C4-2B (cell line): ENCODE results near the gene ST3GAL2.

ENCODE experiments used
- ZFX ChIP-seq: fragments of 450-650 bp; IDR thresholded peaks from 2 replicates; pipeline ENCODE4 v1.6.1; 2017
- TF ChIP-seq, protein P1 (sequence below): fragments of 450-650 bp; conservative IDR thresholded peaks from 2 replicates; pipeline ENCODE4 v1.5.1; 2017; ENCODE audit warnings: mild to moderate bottlenecking

GRCh38 chr16:70438969-70439862 is at the start of gene ST3GAL2:
- TF ChIP-seq, protein P1, sequence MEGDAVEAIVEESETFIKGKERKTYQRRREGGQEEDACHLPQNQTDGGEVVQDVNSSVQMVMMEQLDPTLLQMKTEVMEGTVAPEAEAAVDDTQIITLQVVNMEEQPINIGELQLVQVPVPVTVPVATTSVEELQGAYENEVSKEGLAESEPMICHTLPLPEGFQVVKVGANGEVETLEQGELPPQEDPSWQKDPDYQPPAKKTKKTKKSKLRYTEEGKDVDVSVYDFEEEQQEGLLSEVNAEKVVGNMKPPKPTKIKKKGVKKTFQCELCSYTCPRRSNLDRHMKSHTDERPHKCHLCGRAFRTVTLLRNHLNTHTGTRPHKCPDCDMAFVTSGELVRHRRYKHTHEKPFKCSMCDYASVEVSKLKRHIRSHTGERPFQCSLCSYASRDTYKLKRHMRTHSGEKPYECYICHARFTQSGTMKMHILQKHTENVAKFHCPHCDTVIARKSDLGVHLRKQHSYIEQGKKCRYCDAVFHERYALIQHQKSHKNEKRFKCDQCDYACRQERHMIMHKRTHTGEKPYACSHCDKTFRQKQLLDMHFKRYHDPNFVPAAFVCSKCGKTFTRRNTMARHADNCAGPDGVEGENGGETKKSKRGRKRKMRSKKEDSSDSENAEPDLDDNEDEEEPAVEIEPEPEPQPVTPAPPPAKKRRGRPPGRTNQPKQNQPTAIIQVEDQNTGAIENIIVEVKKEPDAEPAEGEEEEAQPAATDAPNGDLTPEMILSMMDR, result no peak
- no peak for TF ChIP-seq ZFX
